Effector CD8-positive, alpha-beta T cell (primary cell): Measurements from ENCODE around the gene ST3GAL6.
"Not testable (repeated sequence)": the region's sequence is repeated elsewhere in the genome, so short reads cannot be mapped to it uniquely, and the experiment has no call there.

ENCODE experiments used
- DNase-seq: peaks from one replicate; lab custom pipeline; 2025; lab: John Stamatoyannopoulos, UW

Gene ST3GAL6

DNA sequence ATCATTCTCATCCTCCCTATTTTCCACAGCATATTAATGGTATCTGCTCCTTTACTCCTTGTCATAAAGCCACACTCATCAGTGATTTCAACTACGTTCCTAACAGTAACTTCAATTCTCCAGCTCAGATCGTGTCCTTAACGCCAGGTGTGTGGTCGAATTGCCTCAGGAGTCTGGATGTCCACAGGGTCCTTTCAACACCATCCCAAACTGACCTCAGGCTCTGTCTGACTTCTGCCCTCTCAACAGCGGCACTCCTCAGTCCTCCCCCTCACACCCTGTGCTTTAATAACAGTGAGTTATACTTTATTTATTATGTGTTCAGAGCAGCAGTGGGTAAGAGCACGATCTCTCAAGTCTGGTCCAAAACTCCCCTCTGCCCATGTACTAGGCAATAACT is 42.4 kb downstream of the ST3GAL6 start:
- no peak for DNase-seq

DNA sequence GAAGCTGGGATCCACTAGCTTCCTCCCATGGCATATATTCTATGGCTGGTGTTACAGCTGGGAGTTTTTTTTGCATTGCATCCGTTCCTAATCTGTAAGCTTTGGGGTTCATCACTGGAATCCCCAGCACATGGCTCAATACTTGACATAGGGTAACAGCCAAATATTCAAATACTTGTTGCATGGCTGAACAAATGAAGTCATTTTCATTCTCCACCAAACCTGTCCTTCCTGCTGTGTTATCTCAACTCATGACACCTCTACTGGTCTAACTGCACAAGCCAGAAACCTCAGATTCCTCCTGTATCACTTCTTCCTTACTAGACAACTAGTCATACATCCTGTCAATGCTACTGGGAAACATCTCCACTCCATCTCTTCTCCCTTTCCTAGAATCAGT is 43.4 kb downstream of the ST3GAL6 start:
- no peak for DNase-seq

DNA sequence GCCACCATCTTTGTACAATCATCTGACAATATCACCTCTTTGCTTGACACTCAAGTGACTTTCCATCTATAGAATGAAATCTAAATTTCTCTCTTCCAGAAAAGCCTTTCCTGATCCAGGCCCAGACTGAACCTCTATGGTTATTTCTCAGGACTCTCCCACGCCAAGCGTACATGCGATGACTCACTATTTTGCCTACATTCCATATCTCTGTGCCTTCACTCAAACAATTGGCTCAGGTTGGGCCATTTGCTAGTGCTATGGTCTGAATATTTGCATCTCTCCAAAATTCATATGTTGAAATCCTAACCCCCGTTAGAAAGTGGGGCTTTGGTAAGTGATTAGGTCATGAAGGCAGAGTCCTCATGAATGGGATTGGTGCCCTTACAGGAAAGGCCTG is 43.9 kb downstream of the ST3GAL6 start:
- DNase-seq, result no peak

DNA sequence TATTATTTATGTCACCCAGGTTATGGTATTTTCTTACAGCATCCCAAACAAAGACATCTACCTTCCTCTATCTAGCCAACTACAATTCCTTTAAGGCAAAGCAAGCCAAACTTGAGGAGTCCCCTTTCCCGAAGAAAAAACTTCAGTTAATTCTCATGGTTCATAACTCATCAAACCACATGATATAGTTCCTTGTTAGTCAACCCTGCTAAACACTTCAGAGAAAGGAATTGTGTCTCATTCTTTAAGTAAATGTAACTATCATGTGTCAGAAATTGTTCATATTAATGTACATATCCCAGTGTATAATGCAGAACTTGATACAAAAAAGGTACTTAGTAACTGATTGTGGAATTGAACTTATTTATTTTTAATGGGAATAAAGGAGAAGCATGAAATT is 44.4 kb downstream of the ST3GAL6 start:
- DNase-seq, result no peak

DNA sequence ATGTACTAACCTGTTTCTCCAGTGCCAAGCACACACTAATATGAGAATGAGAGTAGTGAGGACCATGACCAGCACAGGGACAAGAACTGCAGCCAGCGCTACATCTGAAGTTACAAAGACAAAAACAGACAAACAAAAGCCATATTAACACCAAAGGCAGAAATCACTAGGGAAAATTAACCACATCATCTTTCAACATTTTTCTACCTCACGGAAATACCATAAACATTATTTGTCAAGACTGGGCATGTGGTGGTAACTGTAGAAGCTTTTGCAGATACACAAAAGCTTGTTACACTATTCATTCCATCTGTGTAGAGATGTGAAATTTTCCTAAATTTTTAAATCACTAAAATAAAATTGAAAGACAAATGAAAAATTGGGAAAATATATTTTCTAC is 44.9 kb downstream of the ST3GAL6 start:
- no peak for DNase-seq

DNA sequence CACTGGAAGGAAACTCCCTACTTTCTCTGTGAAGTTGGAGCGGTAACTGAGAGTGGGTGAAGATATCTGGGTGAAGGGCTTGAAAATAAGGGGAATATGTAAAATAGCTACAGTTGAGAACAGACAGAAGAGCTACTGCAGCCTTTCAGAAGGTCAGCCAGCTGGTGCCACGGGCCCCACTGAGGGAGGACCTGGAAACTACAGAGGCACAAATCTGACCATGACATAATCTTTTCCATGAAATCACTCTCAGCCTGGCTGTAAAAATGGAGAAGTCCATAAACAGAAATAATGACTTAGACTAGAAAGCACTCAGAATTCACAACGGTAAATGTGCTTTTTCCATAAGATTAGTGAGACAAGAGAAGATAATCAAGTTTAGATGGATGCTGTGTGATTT is 46.4 kb downstream of the ST3GAL6 start:
- DNase-seq, result no peak

DNA sequence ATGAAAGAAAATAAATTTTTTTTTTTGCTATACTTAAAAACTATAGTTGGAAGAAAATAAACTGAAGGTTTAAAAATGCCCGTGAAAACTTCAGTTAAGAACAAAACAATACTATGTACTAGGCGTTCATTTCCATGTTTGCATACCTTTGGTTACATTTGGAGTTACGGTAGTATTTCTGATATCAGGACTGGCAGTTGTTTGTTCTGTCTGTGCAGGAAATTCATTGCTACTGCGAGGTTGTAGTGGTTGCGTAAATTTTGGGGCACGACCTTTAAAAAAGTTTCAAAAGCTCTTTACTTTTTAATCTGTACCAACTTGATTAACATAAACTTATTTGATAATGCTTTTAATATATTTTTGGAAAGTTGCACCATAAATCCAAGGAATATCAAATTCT is 47.9 kb downstream of the ST3GAL6 start:
- no peak for DNase-seq

DNA sequence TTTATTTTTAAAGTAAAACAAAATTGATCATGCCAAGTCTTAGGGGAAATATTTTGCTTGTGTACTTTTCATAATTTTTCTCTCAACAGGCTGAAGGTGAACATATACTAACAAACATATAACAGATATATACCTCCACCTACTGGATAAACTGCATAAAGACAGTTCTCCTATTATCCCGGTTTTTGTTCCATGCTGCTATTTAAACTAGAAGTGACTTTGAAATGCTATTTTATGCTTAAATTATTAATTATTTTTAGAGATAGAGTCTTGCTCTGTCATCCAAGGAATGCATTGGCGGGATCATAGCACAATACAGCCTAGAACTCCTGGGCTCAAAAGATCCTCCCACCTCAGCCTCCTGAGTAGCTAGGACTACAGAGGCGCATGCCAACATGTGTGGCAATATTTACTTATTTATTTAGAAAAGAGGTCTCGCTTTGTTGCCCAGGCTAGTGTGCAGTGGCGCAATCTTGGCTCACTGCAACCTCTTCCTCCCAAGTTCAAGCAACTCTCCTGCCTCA is 49.8 kb downstream of the ST3GAL6 start:
- no peak for DNase-seq

DNA sequence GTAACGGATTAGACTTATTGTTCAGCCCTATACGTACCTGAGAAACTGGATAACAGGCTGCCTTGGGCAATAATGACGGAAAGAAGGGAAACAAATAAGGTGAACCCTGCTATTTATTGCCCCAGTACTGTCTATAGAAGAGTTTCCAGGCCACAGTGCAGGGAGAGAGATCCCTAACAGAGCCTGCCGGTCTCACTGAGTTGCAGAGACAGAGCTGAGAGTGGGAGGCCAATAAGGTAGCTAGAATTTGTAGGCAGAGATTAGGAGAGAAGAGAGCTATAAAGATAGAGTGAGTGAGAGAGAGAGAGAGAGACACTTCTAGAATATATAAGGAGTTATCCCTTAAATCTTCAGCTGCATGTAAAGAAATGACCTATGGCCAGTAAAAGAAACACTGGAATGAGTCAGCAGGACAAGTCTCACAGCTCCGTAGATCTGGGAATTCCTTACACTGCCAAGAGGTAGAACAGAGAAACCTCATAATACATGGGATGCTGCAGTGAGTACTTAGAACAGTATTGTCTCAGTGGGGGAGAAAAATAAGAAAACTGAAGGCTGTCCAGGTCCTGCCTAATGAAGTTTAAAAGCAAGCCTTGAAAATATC is 51.8 kb downstream of the ST3GAL6 start:
- DNase-seq, result no peak

DNA sequence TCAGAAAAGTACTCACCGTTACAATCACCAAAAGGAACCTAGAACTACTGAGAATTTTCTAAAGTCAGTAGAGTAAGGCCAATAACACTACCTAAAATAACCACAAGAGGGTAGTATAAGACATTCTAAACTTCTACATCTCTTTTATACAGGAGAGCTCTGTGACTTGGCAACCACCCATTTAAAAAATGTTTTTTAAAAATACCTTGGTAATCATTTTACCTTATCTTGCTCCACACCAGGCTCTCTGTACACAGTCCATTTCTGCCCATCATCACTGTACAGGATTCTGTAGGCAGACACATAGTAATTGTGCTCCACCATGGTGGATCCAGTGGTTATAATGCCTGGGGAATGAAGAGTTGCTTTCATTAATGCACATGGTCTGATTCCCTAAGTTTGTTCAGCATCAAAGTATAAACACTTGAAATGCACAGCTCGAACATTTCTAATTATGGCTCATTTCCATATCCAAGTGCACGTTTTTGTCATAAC is 54.5 kb downstream of the ST3GAL6 start:
- DNase-seq, result no peak

DNA sequence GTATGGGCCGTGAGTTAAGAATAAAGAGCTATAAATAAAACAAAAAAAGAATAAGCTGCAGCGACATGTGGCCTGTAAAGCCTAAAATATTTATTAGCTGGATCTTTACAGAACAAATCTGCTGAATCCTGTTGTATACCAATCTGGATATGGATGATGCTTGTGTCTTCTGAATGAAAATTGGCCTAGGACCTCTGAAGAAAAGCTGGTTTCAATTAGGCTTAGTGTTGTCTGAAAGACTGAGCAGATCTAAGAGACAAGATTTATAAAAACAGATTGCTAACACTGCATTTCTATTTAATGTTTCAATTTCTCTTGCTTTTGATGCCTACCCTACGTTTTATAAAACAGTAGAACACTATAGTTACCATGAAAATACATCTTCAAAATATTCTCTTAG is 57.9 kb downstream of the ST3GAL6 start:
- DNase-seq, result no peak

DNA sequence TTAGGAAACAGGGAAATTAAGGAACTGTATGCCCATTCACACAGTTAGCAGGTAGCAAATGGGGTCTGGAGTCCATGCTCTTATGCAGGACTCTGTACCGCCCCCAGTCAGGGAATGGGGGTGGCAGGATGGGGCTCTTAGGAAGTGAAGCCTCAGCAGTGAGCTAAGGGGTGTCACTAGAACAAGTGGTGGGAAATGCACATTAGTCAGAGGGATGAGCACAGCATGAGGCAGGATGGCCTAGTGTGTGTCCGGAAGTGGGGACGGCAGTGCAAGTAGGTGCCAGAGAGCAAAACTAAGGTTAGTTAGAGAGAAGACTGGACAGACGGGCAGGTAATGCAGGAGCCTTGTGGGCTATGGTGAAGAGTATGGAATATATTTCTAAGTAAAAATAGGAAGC is 60.7 kb downstream of the ST3GAL6 start:
- no peak for DNase-seq

DNA sequence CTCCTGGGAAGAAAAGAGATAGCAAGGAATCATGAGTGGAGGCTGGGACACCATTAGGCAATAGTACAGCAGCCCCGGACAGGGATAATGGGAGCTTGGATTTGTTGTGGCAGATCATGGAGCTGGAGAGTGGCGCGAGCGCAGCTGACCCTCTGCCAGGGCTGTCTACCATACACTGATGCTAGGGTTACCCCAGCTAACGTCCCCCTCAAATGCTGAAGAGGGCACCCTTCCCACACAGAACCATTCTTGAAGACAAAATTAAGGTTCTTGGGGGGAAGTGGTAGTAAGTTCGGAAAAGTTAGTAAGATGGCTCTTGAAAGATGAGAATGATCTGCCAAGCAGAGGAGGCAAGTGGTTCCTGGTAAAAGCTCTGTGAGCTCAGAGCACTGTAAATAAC is 61.1 kb downstream of the ST3GAL6 start:
- no peak for DNase-seq

DNA sequence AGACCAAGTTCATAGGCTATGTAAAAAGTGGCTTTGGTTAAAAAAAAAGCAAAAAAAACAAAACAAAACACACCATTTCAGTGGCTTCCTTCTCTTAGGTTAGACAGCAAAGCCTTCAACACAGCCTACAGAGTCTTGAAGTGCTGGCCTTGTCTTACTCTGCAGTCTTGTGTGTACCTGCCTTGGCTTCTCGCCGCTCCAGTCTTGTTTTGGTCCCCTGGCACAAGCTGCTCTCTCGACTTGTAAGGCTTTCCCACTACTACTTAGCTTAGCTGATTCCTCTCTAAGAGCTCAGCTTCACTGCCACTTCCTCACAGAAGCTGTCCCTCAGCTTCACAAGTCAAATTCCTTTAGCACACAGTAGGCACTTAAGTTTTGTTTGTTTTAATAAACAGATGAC is 63.0 kb downstream of the ST3GAL6 start:
- DNase-seq, result no peak

DNA sequence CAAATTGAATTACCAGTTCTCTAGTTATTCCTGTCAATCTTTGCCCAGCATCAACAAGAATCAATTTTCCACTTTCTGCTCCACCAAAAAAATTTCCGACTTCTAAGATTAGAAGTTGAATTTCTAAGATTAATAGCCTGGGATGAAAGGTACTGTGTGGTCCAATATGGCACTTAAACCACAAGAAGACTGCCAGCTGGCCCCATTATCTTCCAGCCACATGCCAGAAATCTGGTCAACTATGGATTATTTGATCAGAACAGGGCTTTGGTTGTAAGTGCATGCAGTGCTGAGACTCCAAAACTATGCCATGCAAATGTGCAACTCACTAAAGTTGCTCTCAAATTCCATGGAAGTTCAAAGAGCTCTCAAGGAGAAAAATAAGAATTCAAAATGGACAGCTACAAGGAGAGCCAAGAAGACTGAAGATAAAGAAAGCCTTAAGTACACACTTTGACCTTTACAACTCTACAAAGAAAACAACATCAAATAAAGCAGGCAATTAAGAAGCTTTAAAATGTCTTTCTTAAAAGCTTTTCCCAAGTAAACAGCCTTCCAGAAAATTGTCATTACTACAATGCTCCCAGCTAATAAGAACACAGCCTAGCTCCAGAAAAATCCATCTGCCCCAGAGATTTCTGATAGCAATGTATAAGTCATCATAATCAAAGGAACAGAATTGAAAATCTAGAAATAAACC is 64.2 kb downstream of the ST3GAL6 start:
- DNase-seq, result no peak

DNA sequence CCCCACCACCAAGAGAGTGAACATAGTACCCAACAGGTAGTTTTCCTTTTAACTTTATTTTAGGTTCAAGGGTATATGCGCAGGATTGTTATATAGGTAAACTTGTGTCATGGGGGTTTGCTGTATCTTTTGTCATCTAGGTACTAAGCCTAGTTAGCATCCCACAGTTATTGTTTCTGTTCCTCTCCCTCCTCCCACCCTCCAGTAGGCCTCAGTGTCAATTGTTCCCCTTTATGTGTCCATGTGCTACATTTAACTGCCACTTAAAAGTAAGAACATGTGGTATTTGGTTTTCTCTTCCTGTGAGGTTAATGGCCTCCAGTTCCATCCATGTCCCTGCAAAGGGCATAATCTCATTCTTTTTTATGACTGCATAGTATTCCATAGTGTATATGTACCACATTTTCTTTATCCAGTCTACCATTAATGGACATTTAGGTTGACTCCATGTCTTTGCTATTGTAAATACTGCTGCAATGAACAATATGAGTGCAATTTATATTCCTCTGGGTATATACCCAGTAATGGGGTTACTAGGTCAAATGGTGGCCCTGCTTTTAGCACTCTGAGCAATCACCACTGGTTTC is 66.2 kb downstream of the ST3GAL6 start:
- DNase-seq, result no peak

DNA sequence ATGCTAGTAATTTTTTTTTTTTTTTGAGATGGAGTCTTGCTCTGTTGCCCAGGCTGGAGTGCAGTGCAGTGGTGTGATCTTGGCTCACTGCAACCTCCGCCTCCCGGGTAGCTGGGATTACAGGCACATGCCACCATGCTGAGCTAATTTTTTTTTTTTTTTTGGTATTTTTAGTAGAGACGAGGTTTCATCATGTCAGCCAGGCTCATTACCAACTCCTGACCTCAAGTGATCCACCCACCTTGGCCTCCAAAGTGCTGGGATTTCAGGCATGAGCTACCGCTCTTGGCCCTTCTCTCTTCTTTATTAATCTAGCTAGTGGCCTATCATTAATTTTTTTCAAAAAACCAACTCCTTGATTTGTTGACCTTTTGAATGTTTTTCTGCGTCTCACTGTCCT is 67.9 kb downstream of the ST3GAL6 start:
- not testable (repeated sequence) for DNase-seq

DNA sequence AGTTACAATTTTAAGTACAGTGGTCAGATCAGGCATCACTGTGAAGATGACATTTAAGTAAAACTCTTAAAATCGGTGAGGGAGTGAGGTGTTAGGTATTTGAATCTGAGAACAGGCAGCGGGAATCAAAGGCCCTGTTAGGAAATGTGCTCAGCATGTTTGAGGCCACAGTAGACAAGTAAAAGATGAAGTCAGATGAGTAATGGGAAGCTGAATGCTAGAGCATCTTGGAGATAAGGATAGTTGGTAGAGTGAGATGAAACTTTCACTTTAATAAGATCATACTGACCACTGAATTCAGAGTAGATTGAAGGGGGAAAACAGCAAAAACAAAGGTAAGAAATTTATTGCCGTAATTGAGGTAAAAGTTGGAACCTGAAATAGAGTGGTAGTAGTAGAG is 76.7 kb downstream of the ST3GAL6 start:
- no peak for DNase-seq

DNA sequence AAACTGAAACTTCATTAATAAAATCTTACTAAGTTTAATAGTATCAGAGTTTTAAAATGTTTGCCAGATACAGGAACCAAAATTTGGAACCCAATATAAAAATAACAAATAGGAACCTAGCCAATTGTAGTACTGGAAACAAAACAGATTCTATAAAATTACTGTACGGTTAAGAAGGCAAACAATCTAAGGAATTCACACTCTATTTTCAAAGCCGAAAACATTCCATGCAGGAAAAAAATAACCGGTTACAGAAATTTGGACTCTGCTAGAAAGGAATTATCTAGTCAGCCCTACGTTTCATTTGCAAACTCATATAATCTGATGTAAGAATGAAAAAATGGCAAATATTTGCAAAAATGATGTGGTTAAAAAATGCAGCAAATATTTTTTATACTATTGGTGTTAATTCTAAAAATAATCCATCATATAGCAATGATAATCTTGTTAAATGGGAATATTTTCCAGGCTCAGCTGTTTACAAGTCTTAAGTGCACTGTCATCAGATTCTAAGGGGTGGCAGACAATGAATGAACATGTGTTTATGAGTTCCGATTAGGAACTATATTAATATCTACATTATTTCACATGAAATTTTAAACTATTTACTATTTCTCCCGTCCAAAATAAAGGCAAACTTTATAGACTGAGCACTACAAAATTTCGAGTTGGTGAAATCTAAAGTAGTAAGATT is 80.3 kb downstream of the ST3GAL6 start:
- no peak for DNase-seq
